ENCODE results near the gene KCNQ4. TPM values are rescaled to one million over a fixed set of nuclear protein-coding genes. Genes with fewer than 3 reads are reported as not detected.
A peak's percentile ranks its signal among the peaks of the same experiment; 100 is the strongest.

Gene KCNQ4
- total and polyA plus RNA-seq, 7 donors, result 1.9 to 9.1 (median 4.6) TPM

DNA sequence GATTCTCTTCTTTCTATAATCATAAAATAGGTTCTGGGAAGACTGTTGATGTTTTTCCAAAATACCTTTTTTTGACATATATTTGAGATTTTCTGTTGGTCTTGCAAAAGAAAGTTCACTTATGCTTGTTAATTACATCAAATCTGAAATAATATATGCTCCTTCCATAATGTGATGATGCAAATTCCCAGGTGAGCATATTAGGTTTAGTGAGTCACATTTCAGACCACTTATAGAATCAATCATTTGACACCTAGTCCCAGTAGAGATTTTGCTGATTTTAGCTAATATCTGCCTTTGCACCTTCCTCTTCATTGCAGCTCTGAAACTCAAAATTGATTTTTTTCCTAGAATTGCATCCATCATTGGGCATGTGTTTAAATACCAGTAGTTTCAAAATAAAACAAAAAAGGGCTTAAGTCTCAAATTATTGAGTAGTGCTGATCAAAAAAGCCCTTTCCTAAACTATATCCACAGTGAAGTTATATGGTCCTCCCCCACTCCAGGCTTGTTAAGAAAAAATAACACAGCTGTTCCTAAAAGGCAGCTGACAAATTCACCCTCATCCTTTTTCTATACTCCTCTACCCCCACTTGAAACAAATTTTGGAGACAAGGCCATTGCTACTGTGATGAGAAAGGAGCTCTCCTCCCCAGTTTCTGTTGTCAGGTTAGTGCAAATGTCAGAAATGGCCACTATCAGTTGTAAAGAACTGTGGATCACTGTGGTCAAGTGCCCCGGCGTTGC, 37.1 kb upstream of the KCNQ4 start:
- ATAC-seq (no peak), DNase-seq (no peak)
- no peak for TF ChIP-seq CTCF (IDR thresholded peaks at IDR 0.05)
- Histone ChIP-seq H3K36me3 (ENCODE audit: insufficient read depth in 1 of 2, low read depth in 1 of 2) (peaks cover 4 to 47% of the 10 kb centered on the region in 2 donors), H3K4me1 (peaks cover 39% of the 10 kb centered on the region), H3K4me3 (no peak overlapping the region), H3K27ac (peak overlapping the region; percentile 40), H3K9me3 (no peaks in the 10 kb centered on the region), H3K27me3 (ENCODE audit: insufficient read depth in 3 of 3, low read length in 2 of 3) (no peaks in the 10 kb centered on the region)
- WGBS, 3 donors, result 74 to 94% (median 83%) methylated on average over 2 of the region's 2 CpGs
- intact Hi-C loops (cut with DNase I), result no loop called here

DNA sequence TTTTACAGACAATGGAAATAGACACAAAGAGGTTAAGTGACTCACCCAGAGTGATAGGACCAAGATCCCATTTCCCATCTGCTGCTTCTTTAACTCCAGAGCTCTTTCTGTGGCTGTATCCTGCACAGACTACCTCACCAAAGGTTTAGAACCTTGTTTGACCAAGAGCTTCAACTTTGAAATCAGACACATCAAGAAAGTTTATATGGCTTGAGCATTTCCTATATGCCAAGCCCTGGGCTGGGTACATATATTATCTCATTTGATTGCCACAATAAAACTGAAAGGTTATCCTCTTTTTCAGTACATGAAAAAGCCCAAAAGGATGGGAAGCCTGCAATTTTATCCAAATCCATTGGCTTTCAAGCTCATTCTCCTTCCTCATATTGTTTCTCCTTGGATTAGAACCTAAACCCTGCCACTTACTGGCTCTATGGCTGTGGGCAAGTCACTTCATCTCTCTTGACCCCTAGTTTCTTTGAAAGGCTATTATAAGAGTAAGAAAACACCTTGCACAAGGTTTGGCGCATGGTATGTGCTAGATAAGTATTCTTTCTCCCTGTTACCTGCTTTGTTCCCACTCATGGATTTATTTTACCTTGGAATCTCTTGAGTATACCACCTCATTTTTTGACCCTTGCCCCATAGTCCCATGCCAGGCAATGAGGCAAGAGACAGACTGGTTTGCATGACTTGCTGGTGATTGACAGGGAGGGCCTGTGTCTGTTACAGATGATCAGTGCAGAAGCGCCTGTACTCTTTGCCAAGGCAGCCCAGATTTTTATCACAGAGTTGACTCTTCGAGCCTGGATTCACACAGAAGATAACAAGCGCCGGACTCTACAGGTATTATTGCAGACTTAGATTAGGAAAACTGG, 34.5 kb upstream of the KCNQ4 start:
- intact Hi-C loops (cut with DNase I), result no loop called here
- peak overlapping the region; percentile 81 for H3K27ac ChIP-seq
- TF ChIP-seq CTCF (IDR thresholded peaks at IDR 0.05), result no peak
- ATAC-seq (peak; percentile 94 to 97 (median 96)), DNase-seq (peak in 1 of 2 donors; percentile 26)
- no peak overlapping the region for H3K4me3 ChIP-seq
- peaks cover 36% of the 10 kb centered on the region for H3K4me1 ChIP-seq
- H3K9me3 ChIP-seq, result no peaks in the 10 kb centered on the region
- WGBS, 3 donors, result 48 to 60% (median 50%) methylated on average over 5 of the region's 5 CpGs
- no peaks in the 10 kb centered on the region for H3K27me3 ChIP-seq (ENCODE audit: insufficient read depth in 3 of 3, low read length in 2 of 3)
- peaks cover 6 to 66% of the 10 kb centered on the region in 2 donors for H3K36me3 ChIP-seq (ENCODE audit: insufficient read depth in 1 of 2, low read depth in 1 of 2)

GRCh38 chr1:40749817-40750216, 33.8 kb upstream of the KCNQ4 start:
- intact Hi-C loops (cut with DNase I), result no loop called here
- DNase-seq (no peak), ATAC-seq (peak in 3 of 4 donors; percentile 29 to 43 (median 41))
- Histone ChIP-seq H3K27me3 (ENCODE audit: insufficient read depth in 3 of 3, low read length in 2 of 3) (no peaks in the 10 kb centered on the region), H3K4me3 (no peak overlapping the region), H3K36me3 (ENCODE audit: insufficient read depth in 1 of 2, low read depth in 1 of 2) (peaks cover 7 to 73% of the 10 kb centered on the region in 2 donors), H3K9me3 (no peaks in the 10 kb centered on the region), H3K27ac (peak overlapping the region; percentile 81), H3K4me1 (peaks cover 41% of the 10 kb centered on the region)
- no peak for TF ChIP-seq CTCF (IDR thresholded peaks at IDR 0.05)
- 68 to 78% (median 68%) methylated on average over 3 of the region's 3 CpGs for WGBS, 3 donors

DNA sequence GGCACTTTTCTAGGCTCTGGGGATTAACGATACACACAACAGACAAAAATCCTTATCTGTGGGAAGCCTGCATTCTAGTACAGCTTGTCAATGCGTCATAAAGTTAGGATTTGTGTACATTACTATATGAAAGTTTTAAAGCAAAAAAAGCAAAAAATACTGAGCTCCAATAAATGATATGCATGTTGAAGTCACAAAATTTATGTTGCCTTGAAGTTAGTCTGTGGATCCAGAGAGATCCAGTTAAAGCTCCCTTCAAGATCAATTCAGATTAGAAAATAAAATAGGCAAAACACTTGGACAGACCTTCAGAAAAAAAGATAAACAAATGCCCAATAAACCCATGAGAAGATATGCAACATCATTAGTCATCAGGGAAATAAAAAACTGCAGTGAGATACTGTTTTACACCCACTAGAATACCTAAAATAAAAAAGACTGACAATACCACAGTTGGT, 33.1 kb upstream of the KCNQ4 start:
- Histone ChIP-seq H3K9me3 (no peaks in the 10 kb centered on the region), H3K4me3 (no peak overlapping the region), H3K4me1 (peaks cover 41% of the 10 kb centered on the region), H3K36me3 (ENCODE audit: insufficient read depth in 1 of 2, low read depth in 1 of 2) (peaks cover 7 to 80% of the 10 kb centered on the region in 2 donors), H3K27ac (peak overlapping the region; percentile 81), H3K27me3 (ENCODE audit: insufficient read depth in 3 of 3, low read length in 2 of 3) (no peaks in the 10 kb centered on the region)
- ATAC-seq, result no peak
- DNase-seq, result no peak
- WGBS, 3 donors, result 94 to 95% (median 95%) methylated on average over 2 of the region's 2 CpGs
- intact Hi-C loops (cut with DNase I), result no loop called here
- no peak for TF ChIP-seq CTCF (IDR thresholded peaks at IDR 0.05)
